Activated T-helper 2 cell treated with anti-CD3 and anti-CD28 coated beads, Interferon-gamma antibody, Interleukin-2, Interleukin-4, amounts not matched to agents 10 μg/mL and 5 μg/mL and 100 μg/mL, durations not matched to agents 14 hours and 24 hours and 36 hours (primary cell): Measurements from ENCODE around the gene CDH4. TPM values are rescaled to one million over a fixed set of nuclear protein-coding genes. Genes with fewer than 3 reads are reported as not detected.

Source experiments
- DNase-seq: peaks from one replicate; pipeline ENCODE4 v3.0.0; 2021; ENCODE audit warnings: low spot score
- H3K27ac Mint-ChIP-seq: one replicate; pipeline ENCODE4 v1.8.0; 2021; ENCODE audit warnings: mixed read lengths
- H3K27me3 Mint-ChIP-seq: one replicate; pipeline ENCODE4 v1.8.0; 2021; ENCODE audit warnings: low read depth, mixed read lengths
- H3K36me3 Mint-ChIP-seq: one replicate; pipeline ENCODE4 v1.8.0; 2021; ENCODE audit warnings: low read depth, mixed read lengths
- H3K4me1 Mint-ChIP-seq: one replicate; pipeline ENCODE4 v1.8.0; 2021; ENCODE audit warnings: low read depth, mixed read lengths
- H3K4me3 Mint-ChIP-seq: one replicate; pipeline ENCODE4 v1.8.0; 2021; ENCODE audit warnings: low read depth, mild to moderate bottlenecking, moderate library complexity, mixed read lengths
- H3K9me3 Mint-ChIP-seq: one replicate; pipeline ENCODE4 v1.8.0; 2021; ENCODE audit warnings: mixed read lengths
- intact Hi-C: fragments of 100-400 bp; cut with micrococcal nuclease; formaldehyde crosslinking; loops from one replicate; pipeline ENCODE4 v1.15.1; 2023
- total RNA-seq: library from RNA; stranded (reverse); gene quantifications from 2 replicates; pipeline ENCODE4 v1.2.3, GENCODE V29; 2022

CDH4 gene
- total RNA-seq, 1 donor from 2014 or later: not detected

DNA sequence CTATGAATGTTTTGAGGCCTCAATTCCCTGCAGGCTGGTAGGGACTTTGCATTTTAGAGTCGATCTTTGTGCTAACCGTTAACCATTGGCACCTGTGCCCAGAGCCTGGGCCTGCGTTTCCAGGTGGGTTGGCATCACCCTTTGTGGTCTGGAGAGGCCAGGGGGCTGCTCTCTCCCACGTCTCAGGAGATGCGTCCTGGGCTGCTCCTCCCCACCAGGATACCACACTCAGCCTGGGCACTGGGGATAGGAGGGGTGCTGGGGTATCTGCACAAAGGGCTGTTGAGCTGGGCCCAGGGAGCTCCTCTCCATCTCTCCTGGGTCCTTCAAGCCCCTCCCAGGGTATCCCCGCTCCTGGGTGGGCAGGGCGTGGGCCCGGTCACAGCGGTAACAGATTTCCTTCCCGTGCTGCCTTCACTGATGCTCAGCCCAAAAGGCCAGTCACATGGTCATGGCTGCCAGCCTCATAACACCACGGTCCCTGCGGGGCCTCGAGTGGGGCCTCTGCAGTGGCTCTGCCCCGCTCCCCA lies 547.4 kb downstream of the CDH4 start:
- H3K4me1 Mint-ChIP-seq: no peaks in the 10 kb centered on the region
- H3K36me3 Mint-ChIP-seq: no peaks in the 10 kb centered on the region
- no peaks in the 10 kb centered on the region for H3K27me3 Mint-ChIP-seq
- no peaks in the 10 kb centered on the region for H3K9me3 Mint-ChIP-seq
- no peak for DNase-seq
- intact Hi-C loops: no loop called here
- no peak overlapping the region for H3K4me3 Mint-ChIP-seq
- H3K27ac Mint-ChIP-seq: no peak overlapping the region

DNA sequence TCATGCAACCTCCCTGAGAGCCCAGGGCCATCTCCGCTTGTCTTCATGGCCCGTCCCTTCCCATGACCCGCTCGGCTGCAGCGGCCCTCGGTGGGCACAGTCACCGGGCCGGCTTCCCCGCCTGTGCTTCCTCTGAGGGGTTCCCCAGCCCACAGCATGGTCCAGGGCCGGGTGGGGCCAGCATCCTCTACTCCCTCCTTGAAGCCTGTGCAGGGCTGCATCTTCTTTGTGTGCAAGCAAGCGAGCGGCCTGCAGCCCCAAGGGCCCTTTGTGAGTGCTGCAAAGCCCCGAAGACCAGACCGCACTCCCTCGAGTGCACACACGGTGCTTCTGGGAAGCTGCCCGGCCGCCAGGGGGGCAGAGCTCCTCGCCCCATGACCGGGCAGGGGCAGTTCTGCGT lies 547.9 kb downstream of the CDH4 start:
- Mint-ChIP-seq H3K4me3 (no peak overlapping the region), H3K36me3 (no peaks in the 10 kb centered on the region), H3K27ac (no peak overlapping the region), H3K4me1 (no peaks in the 10 kb centered on the region), H3K9me3 (no peaks in the 10 kb centered on the region), H3K27me3 (no peaks in the 10 kb centered on the region)
- no peak for DNase-seq
- intact Hi-C loops: no loop called here

DNA sequence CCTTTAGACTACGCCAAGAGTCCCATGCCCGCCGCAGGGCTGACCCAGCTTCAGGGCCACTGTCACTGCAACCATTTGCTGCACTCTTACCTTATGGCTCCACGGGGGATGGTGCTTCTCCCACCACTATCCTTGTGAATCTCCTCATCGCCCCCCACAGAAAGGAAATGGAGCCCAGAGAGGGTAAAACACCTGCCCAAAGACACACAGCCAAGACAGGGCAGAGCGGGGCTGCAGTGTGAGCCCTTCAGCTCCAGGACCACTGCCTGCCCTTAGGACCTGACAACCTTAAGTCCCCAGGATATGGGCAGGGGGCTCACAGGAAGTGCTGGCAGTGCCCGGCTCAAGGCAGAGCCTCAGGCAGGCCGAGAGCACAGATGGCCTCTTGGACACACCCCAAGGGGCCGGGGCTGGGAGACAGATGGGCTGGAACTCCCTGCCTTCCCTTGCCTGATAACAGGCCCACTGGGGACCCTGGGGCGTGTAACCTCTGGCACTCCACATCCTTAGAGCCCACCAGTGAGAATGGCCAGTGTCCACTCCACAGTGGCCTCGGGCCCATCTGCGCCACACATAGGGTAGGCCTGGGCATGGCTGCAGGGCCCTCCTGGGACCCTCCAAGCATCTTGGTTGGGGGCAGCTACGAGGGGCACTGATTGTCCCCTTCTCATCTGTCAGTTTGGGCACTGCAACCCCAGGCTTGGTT lies 548.5 kb downstream of the CDH4 start:
- H3K27ac Mint-ChIP-seq: no peak overlapping the region
- no peaks in the 10 kb centered on the region for H3K27me3 Mint-ChIP-seq
- no peak for DNase-seq
- H3K4me3 Mint-ChIP-seq: no peak overlapping the region
- no peaks in the 10 kb centered on the region for H3K4me1 Mint-ChIP-seq
- intact Hi-C loops: no loop called here
- H3K9me3 Mint-ChIP-seq: no peaks in the 10 kb centered on the region
- no peaks in the 10 kb centered on the region for H3K36me3 Mint-ChIP-seq

DNA sequence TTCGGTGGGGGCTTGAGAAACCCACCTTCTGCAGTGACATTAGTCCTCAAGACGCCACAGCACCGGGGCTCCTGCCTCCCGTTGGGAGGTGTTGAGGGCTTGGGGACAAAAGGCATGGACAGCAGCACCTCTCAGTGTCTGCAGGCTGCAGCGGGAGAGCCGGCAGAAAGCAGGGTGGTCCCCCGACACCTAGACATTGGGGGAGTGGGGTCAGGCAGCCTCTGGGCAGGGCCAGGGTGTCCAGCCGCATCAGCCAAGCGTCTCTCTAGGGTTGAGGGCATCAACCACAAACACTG lies 549.0 kb downstream of the CDH4 start:
- no peaks in the 10 kb centered on the region for H3K36me3 Mint-ChIP-seq
- no peaks in the 10 kb centered on the region for H3K27me3 Mint-ChIP-seq
- intact Hi-C loops: no loop called here
- H3K27ac Mint-ChIP-seq: no peak overlapping the region
- no peak for DNase-seq
- no peak overlapping the region for H3K4me3 Mint-ChIP-seq
- H3K4me1 Mint-ChIP-seq: no peaks in the 10 kb centered on the region
- no peaks in the 10 kb centered on the region for H3K9me3 Mint-ChIP-seq

DNA sequence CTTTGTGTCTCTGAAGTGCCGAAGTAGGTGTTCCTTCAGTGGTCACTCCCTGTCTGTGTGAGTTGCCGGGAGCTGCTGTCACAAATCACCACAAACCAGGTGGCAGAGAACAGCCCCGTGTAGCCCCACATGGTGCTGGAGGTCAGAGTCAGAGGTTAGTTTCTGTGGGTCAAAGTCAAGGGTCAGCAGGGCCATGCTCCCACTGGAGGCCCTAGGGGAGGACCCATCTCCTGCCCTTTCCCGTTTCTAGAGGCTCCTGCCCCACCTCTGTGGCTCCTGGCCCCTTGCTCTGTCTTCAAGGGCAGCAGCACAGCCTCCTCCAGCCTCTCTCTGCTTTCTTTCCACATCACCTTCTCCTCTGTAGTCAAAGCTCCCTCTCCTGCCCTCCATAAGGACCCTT lies 549.4 kb downstream of the CDH4 start:
- Mint-ChIP-seq H3K4me1 (no peaks in the 10 kb centered on the region), H3K4me3 (no peak overlapping the region), H3K36me3 (no peaks in the 10 kb centered on the region), H3K27ac (no peak overlapping the region), H3K9me3 (no peaks in the 10 kb centered on the region), H3K27me3 (no peaks in the 10 kb centered on the region)
- DNase-seq: no peak
- intact Hi-C loops: no loop called here

DNA sequence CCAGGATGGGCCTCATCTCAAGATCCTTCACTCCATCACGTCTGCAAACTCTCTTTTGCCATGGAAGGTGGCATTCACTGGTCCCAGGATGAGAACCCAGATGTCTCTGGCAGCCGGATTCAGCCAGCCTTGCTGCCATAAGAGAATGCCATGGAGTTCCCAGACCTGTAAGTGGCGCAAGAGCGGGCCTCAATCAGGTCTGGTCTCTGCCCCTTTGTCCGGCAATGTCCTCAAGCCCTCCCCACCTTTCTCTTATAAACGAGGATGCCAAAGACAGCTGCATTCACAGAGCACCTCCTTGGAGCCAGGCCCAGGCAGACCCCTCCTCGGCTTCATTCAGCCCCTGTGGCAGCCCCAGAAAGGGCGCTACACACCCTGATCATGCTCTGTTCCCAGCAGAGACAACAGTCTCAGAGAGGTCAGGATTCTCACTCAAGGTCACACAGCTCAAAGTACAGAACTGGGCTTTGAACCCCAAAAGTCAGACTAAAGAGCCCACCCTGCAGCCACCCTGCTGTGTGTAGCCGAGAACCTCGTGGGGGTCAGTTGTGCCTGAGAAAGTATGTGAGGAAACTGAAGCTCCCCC lies 549.9 kb downstream of the CDH4 start:
- Mint-ChIP-seq H3K27ac (no peak overlapping the region), H3K4me1 (no peaks in the 10 kb centered on the region), H3K9me3 (no peaks in the 10 kb centered on the region), H3K36me3 (no peaks in the 10 kb centered on the region), H3K27me3 (no peaks in the 10 kb centered on the region), H3K4me3 (no peak overlapping the region)
- DNase-seq: no peak
- intact Hi-C loops: no loop called here

DNA sequence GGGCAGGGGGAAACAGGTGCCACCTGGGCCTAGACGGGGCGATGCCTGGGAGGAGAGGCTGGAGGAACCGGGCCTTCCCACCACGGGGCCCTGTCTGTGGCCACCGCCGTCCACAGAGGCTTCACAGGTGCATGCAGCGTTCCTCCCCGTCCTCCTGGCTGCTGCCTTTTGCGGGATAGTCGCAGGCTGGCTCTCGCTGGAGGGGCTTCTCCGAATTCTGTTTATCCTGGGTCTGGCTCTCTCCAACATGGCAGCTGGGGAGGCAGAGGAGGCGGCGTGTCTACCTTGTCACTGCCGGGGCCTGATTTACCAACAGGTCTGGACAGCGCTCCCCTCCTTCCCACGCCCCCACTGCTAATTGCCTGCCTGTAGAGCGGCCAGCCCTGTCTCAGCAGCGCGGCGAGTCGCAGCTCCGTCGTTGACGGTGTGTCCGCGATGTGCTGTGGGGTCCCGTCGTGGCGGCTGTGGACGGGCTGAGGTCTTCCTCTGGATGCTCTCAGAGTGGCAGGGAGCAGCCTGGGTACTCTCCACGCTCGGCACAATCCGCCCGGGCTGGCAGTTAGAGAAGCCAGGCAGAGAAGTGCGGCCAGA lies 550.8 kb downstream of the CDH4 start:
- Mint-ChIP-seq H3K27me3 (no peaks in the 10 kb centered on the region), H3K4me1 (no peaks in the 10 kb centered on the region), H3K36me3 (no peaks in the 10 kb centered on the region), H3K27ac (no peak overlapping the region), H3K9me3 (no peaks in the 10 kb centered on the region), H3K4me3 (no peak overlapping the region)
- intact Hi-C loops: no loop called here
- DNase-seq: no peak

DNA sequence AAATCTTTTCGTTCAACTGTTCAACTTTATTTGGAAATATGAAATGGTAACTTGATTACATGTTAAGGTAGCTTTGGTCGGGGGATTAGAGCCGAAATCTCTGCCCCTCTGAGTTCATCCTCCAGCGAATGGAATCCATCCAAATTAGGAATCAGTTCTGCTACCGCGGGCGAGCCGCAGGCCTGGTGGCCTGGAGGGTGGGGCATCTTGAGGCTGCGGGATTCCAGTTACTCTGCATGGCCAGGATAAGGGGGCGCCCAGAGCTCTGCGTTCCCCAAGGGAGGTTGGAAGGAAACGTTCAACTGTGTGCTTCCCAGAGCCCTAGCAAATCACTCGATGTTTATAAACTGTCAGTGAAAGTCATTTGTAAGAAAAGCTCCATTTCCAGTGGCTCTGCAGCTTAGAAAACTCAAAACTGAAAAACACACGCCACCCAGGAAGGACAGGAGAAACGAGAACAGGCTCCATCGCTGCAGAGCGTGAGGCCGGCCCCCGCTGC lies 551.4 kb downstream of the CDH4 start:
- no peak for DNase-seq
- H3K4me1 Mint-ChIP-seq: no peaks in the 10 kb centered on the region
- intact Hi-C loops: no loop called here
- H3K4me3 Mint-ChIP-seq: no peak overlapping the region
- no peaks in the 10 kb centered on the region for H3K9me3 Mint-ChIP-seq
- no peaks in the 10 kb centered on the region for H3K36me3 Mint-ChIP-seq
- H3K27ac Mint-ChIP-seq: no peak overlapping the region
- no peaks in the 10 kb centered on the region for H3K27me3 Mint-ChIP-seq

DNA sequence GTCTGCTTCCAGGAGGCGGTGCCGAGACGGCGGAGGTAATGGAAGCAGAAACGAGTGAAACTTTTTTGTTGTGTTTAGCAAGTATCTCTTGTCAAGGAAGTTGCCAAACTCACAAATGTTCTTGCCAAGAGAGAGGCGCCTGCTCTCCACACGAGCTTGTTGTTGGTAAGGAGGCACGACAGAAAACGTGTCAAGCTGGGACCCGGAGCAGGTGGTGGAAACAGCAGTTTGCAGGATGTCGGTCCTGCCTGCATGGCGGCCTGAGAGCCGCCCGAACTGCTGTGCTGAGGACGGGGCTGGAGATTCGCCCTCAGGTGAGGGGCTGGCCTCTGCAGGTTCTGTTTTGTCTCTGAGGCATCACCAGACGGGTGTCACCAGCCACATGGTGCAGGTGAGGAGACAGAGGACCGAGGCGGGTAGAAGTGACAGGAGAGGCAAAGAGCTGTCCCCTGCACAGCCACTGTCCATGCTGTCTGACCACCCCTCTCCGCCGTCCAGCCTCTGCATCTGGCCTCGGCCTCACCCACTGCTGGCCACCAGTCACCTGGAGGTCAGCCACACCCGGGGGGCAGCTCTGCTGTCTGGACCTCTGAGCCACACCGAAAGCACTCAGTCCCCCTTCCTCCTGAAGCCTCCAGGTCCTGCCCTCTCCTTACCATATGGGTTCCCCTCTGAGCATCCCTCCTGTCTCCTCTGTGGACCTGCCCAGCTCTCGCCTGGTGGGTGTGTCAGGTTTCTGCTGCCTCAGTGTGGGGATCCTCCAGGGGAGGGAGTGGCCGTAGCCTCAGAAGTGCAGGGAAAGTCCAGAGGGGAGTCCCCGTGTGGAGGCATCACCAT lies 552.1 kb downstream of the CDH4 start:
- Mint-ChIP-seq H3K27me3 (no peaks in the 10 kb centered on the region), H3K4me1 (no peaks in the 10 kb centered on the region), H3K9me3 (no peaks in the 10 kb centered on the region), H3K4me3 (no peak overlapping the region), H3K36me3 (no peaks in the 10 kb centered on the region), H3K27ac (no peak overlapping the region)
- intact Hi-C loops: no loop called here
- DNase-seq: no peak

DNA sequence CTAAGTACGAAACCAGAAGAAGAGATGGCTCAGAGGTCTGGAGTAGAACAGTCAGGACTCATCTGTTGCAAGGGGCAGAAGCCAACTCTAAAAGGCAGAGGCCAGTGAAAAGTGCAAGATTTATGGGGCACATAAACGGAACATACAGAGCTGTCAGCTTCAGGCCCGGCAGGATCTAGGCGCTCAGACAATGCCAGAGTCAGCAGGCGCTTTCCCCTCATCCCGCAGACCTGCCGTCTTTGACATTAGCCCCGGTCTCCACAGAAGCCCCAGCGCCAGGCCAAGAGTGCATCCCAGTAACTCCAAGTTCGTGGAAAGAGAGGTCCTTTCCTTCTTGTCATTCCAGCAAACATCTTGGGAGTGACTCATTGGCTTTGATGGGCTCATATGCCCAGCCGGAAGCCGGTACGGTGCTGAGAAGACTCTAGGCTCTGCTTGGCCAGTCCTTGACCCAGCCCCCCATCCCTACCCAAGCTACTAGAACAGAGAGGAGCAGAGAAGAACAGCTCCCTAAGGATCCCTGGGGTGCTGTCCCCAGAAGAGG lies 552.8 kb downstream of the CDH4 start:
- DNase-seq: no peak
- H3K9me3 Mint-ChIP-seq: no peaks in the 10 kb centered on the region
- no peaks in the 10 kb centered on the region for H3K27me3 Mint-ChIP-seq

DNA sequence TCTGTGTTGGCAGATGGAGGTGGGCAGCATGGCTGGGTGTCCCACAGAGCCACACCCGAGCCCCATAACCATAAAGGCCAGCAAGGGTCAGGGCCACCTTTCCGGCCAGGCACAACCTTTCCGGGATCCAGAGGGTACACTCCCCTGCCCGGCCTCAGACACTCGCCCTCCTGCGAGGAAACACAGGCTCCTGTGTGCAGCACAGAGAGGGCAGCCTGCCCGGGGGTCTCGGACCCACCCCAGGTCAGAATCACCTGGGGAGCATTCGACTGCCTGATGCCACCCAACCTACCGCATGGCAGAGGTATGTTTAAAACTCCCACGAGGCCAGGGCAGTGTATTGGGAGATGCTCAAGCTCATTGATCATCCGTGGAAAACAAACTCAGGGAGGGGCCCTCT lies 553.3 kb downstream of the CDH4 start:
- Mint-ChIP-seq H3K4me3 (no peak overlapping the region), H3K4me1 (no peaks in the 10 kb centered on the region), H3K36me3 (no peaks in the 10 kb centered on the region)

More for the DNA sequence above, 552.8 kb downstream of the CDH4 start:
- Mint-ChIP-seq H3K4me3 (no peak overlapping the region), H3K4me1 (no peaks in the 10 kb centered on the region), H3K36me3 (no peaks in the 10 kb centered on the region), H3K27ac (no peak overlapping the region)
- intact Hi-C loops: no loop called here

DNA sequence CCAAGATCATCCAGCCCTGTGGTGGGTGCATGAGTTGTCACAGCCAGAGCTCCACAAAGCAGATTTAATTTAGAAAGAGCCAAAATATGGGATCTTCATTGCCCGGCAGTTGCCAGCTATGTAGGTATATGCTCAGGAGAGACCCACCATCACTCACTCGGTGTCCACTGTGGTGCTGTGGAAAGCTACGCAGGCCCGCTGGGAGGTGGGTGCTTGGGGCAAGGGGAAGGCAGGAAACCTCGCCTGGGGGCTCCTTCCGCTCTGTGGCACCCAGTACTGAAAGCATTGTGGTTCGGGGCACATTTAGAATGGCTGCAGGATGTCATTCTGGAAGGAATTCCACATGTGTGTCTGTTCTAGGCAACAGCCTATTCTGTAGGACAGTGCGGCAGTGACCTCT lies 553.7 kb downstream of the CDH4 start:
- intact Hi-C loops: no loop called here
- DNase-seq: no peak
- Mint-ChIP-seq H3K4me3 (no peak overlapping the region), H3K9me3 (no peaks in the 10 kb centered on the region), H3K27me3 (no peaks in the 10 kb centered on the region), H3K27ac (no peak overlapping the region), H3K36me3 (no peaks in the 10 kb centered on the region), H3K4me1 (no peaks in the 10 kb centered on the region)

More for the DNA sequence above, 553.3 kb downstream of the CDH4 start:
- H3K9me3 Mint-ChIP-seq: no peaks in the 10 kb centered on the region
- H3K27ac Mint-ChIP-seq: no peak overlapping the region
- no peaks in the 10 kb centered on the region for H3K27me3 Mint-ChIP-seq
- no peak for DNase-seq
- intact Hi-C loops: no loop called here
